ENCODE data around the gene FAM171A1. TPM values are rescaled to one million over a fixed set of nuclear protein-coding genes. Genes with fewer than 3 reads are reported as not detected.
A peak's percentile ranks its signal among the peaks of the same experiment; 100 is the strongest.

The FAM171A1 gene
- total and polyA plus RNA-seq, 2 donors (not counting 1 experiment from before 2014, with no cell fraction given), result 0.09 TPM; not detected in 1

- peak overlapping the region in 1 of 2 donors; percentile 3 for H3K27ac ChIP-seq (ENCODE audit: low read length in 2 of 2)
- H3K27me3 Mint-ChIP-seq, result peaks cover 24% of the 10 kb centered on the region
- no peaks in the 10 kb centered on the region for H3K36me3 ChIP-seq (replicated peaks in 1 of 2; ENCODE audit: control extremely low read depth in 1 of 2, control insufficient read depth in 1 of 2, extremely low read depth in 1 of 2, insufficient read depth in 2 of 2, low read length in 1 of 2)
- peaks cover 5% of the 10 kb centered on the region for H3K4me1 Mint-ChIP-seq
- TF ChIP-seq EZH2 (IDR thresholded peaks at IDR 0.05; ENCODE audit: borderline replicate concordance, insufficient read depth, low read depth, low read length, poor library complexity, severe bottlenecking) (no peak), CTCF (IDR thresholded peaks at IDR 0.05) (no peak)
- ATAC-seq (ENCODE audit: low read depth), result no peak
- H3K9me3 Mint-ChIP-seq (ENCODE audit: insufficient read depth), result no peaks in the 10 kb centered on the region
- H3K9ac ChIP-seq (ENCODE audit: low read length), result peak overlapping the region; percentile 27
- H3K4me1 ChIP-seq (ENCODE audit: control insufficient read depth in 2 of 2, insufficient read depth in 2 of 2, low read length in 2 of 2), result peaks cover 0 to 3% of the 10 kb centered on the region in 2 donors
- H3K4me3 Mint-ChIP-seq, result peak overlapping the region; percentile 24
- no peak overlapping the region for H2AFZ ChIP-seq (ENCODE audit: insufficient read depth, low read depth, low read length, poor library complexity, severe bottlenecking)
- ChIA-PET CTCF (interaction anchor here (0.6 kb wide), 1 partner anchor 11 kb away, joined by 3 read pairs; no protein-coding TSS in a partner anchor), POLR2A (no interaction called here)
- 59% methylated on average over 11 of the region's 12 CpGs for WGBS (ENCODE audit: insufficient coverage)
- H3K4me3 ChIP-seq (ENCODE audit: control extremely low read depth in 1 of 5, extremely low read depth in 1 of 5, insufficient read depth in 1 of 5, low read depth in 2 of 5, low read length in 4 of 5), result peak overlapping the region in 4 of 5 experiments; percentile 3 to 46 (median 28)
- peaks cover 0 to 9% (median 0%) of the 10 kb centered on the region in 3 donors for H3K9me3 ChIP-seq (ENCODE audit: control extremely low read depth in 1 of 3, control insufficient read depth in 2 of 3, insufficient read depth in 1 of 3, low read length in 2 of 3)
- no peaks in the 10 kb centered on the region for H3K79me2 ChIP-seq (ENCODE audit: control insufficient read depth, insufficient read depth, low read length)
- no peaks in the 10 kb centered on the region for H3K27me3 ChIP-seq (replicated peaks in 1 of 4; ENCODE audit: control extremely low read depth in 1 of 4, control insufficient read depth in 3 of 4, insufficient read depth in 4 of 4, low read length in 3 of 4)
- intact Hi-C loops (cut with micrococcal nuclease), result no loop called here
- peak overlapping the region; percentile 46 for H3K27ac Mint-ChIP-seq
- H4K20me1 ChIP-seq (ENCODE audit: control insufficient read depth, insufficient read depth, low read length, poor library complexity, severe bottlenecking), result no peaks in the 10 kb centered on the region
- peak overlapping the region; percentile 53 for H3K4me2 ChIP-seq (replicated peaks; ENCODE audit: low read depth, low read length, poor library complexity, severe bottlenecking)
- DNase-seq, result peak; percentile 50
Observed at GRCh38 chr10:15196021-15196834, 174.9 kb downstream of the FAM171A1 start.
